ENCODE data around the gene DNAH12. TPM values are rescaled to one million over a fixed set of nuclear protein-coding genes. Genes with fewer than 3 reads are reported as not detected.
"Not testable (repeated sequence)": the region's sequence is repeated elsewhere in the genome, so short reads cannot be mapped to it uniquely, and the experiment has no call there.

DNAH12 gene
- total RNA-seq, 1 donor from 2014 or later: 0.23 TPM

- H3K36me3 Mint-ChIP-seq (ENCODE audit: low read depth, unreplicated experiment); H4K20me1 ChIP-seq (ENCODE audit: insufficient read depth, low read length); H3K27ac ChIP-seq (ENCODE audit: low read depth, low read length); H3K79me2 ChIP-seq (ENCODE audit: insufficient read depth, low read length); H3K27me3 Mint-ChIP-seq (ENCODE audit: low read depth, unreplicated experiment); FAIRE-seq; H3K4me3 ChIP-seq (ENCODE audit: insufficient read depth, low read depth, low read length); H3K9ac ChIP-seq (ENCODE audit: low read length); H3K9me3 Mint-ChIP-seq (ENCODE audit: unreplicated experiment); H3K4me2 ChIP-seq (ENCODE audit: low read length); H3K9me3 ChIP-seq (ENCODE audit: insufficient read depth, low read depth, low read length); DNase-seq (ENCODE audit: low read depth); H3K27me3 ChIP-seq (ENCODE audit: insufficient read depth, low read length); H3K4me3 Mint-ChIP-seq (ENCODE audit: unreplicated experiment); H2AFZ ChIP-seq (ENCODE audit: low read depth, low read length); H3K36me3 ChIP-seq (ENCODE audit: insufficient read depth, low read length); H3K4me1 ChIP-seq (ENCODE audit: insufficient read depth, low read length); H3K27ac Mint-ChIP-seq (ENCODE audit: unreplicated experiment): not testable (repeated sequence)
- H3K4me1 Mint-ChIP-seq (ENCODE audit: low read depth, unreplicated experiment): peaks cover 11% of the 10 kb centered on the region
These were observed 95.7 kb downstream of the DNAH12 start for GRCh38 chr3:57448489-57448888.

GRCh38 chr3:57446318-57446841 lies 97.8 kb downstream of the DNAH12 start:
- Histone ChIP-seq H3K4me3 (ENCODE audit: insufficient read depth, low read depth, low read length) (no peak overlapping the region), H3K36me3 (ENCODE audit: insufficient read depth, low read length) (no peaks in the 10 kb centered on the region), H3K27ac (ENCODE audit: low read depth, low read length) (no peak overlapping the region), H3K9ac (ENCODE audit: low read length) (no peak overlapping the region), H3K4me2 (ENCODE audit: low read length) (no peak overlapping the region), H4K20me1 (ENCODE audit: insufficient read depth, low read length) (no peaks in the 10 kb centered on the region), H3K4me1 (ENCODE audit: insufficient read depth, low read length) (peaks cover 8% of the 10 kb centered on the region), H2AFZ (ENCODE audit: low read depth, low read length) (no peak overlapping the region), H3K79me2 (ENCODE audit: insufficient read depth, low read length) (no peaks in the 10 kb centered on the region), H3K9me3 (ENCODE audit: insufficient read depth, low read depth, low read length) (no peaks in the 10 kb centered on the region), H3K27me3 (ENCODE audit: insufficient read depth, low read length) (no peaks in the 10 kb centered on the region)
- DNase-seq (ENCODE audit: low read depth) (peak; percentile 52), FAIRE-seq (no peak)
- Mint-ChIP-seq H3K36me3 (ENCODE audit: low read depth, unreplicated experiment) (no peaks in the 10 kb centered on the region), H3K27me3 (ENCODE audit: low read depth, unreplicated experiment) (no peaks in the 10 kb centered on the region), H3K9me3 (ENCODE audit: unreplicated experiment) (no peaks in the 10 kb centered on the region), H3K4me3 (ENCODE audit: unreplicated experiment) (no peak overlapping the region), H3K4me1 (ENCODE audit: low read depth, unreplicated experiment) (peaks cover 7% of the 10 kb centered on the region), H3K27ac (ENCODE audit: unreplicated experiment) (no peak overlapping the region)
- no peak for TF ChIP-seq EZH2 (IDR thresholded peaks at IDR 0.05; ENCODE audit: insufficient read depth, low read length)
- TF ChIP-seq, protein P1, sequence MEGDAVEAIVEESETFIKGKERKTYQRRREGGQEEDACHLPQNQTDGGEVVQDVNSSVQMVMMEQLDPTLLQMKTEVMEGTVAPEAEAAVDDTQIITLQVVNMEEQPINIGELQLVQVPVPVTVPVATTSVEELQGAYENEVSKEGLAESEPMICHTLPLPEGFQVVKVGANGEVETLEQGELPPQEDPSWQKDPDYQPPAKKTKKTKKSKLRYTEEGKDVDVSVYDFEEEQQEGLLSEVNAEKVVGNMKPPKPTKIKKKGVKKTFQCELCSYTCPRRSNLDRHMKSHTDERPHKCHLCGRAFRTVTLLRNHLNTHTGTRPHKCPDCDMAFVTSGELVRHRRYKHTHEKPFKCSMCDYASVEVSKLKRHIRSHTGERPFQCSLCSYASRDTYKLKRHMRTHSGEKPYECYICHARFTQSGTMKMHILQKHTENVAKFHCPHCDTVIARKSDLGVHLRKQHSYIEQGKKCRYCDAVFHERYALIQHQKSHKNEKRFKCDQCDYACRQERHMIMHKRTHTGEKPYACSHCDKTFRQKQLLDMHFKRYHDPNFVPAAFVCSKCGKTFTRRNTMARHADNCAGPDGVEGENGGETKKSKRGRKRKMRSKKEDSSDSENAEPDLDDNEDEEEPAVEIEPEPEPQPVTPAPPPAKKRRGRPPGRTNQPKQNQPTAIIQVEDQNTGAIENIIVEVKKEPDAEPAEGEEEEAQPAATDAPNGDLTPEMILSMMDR (IDR thresholded peaks at IDR 0.05; ENCODE audit: insufficient read depth, low read depth, low read length): no peak

- H3K4me2 ChIP-seq (ENCODE audit: low read length): no peak overlapping the region
- no peak overlapping the region for H3K4me3 Mint-ChIP-seq (ENCODE audit: unreplicated experiment)
- FAIRE-seq: no peak
- H2AFZ ChIP-seq (ENCODE audit: low read depth, low read length): no peak overlapping the region
- no peaks in the 10 kb centered on the region for H3K4me1 ChIP-seq (ENCODE audit: insufficient read depth, low read length)
- no peak overlapping the region for H3K4me3 ChIP-seq (ENCODE audit: insufficient read depth, low read depth, low read length)
- no peaks in the 10 kb centered on the region for H3K36me3 Mint-ChIP-seq (ENCODE audit: low read depth, unreplicated experiment)
- no peak overlapping the region for H3K27ac ChIP-seq (ENCODE audit: low read depth, low read length)
- no peaks in the 10 kb centered on the region for H3K36me3 ChIP-seq (ENCODE audit: insufficient read depth, low read length)
- H3K4me1 Mint-ChIP-seq (ENCODE audit: low read depth, unreplicated experiment): no peaks in the 10 kb centered on the region
- H3K27me3 ChIP-seq (ENCODE audit: insufficient read depth, low read length): no peaks in the 10 kb centered on the region
- H3K79me2 ChIP-seq (ENCODE audit: insufficient read depth, low read length): no peaks in the 10 kb centered on the region
- no peak for TF ChIP-seq EZH2 (IDR thresholded peaks at IDR 0.05; ENCODE audit: insufficient read depth, low read length)
- TF ChIP-seq, protein P1 (IDR thresholded peaks at IDR 0.05; ENCODE audit: insufficient read depth, low read depth, low read length): no peak
- H3K9me3 ChIP-seq (ENCODE audit: insufficient read depth, low read depth, low read length): no peaks in the 10 kb centered on the region
- no peaks in the 10 kb centered on the region for H4K20me1 ChIP-seq (ENCODE audit: insufficient read depth, low read length)
- H3K27ac Mint-ChIP-seq (ENCODE audit: unreplicated experiment): no peak overlapping the region
- no peak overlapping the region for H3K9ac ChIP-seq (ENCODE audit: low read length)
- H3K27me3 Mint-ChIP-seq (ENCODE audit: low read depth, unreplicated experiment): no peaks in the 10 kb centered on the region
- peaks cover 2% of the 10 kb centered on the region for H3K9me3 Mint-ChIP-seq (ENCODE audit: unreplicated experiment)
- DNase-seq (ENCODE audit: low read depth): no peak
These were observed 99.7 kb downstream of the DNAH12 start for GRCh38 chr3:57444469-57444868.

GRCh38 chr3:57440144-57440543 lies 104.0 kb downstream of the DNAH12 start:
- H3K4me3 ChIP-seq (ENCODE audit: insufficient read depth, low read depth, low read length); H3K4me1 Mint-ChIP-seq (ENCODE audit: low read depth, unreplicated experiment); H3K4me2 ChIP-seq (ENCODE audit: low read length); H3K27ac Mint-ChIP-seq (ENCODE audit: unreplicated experiment); DNase-seq (ENCODE audit: low read depth); H3K9me3 Mint-ChIP-seq (ENCODE audit: unreplicated experiment); H3K4me1 ChIP-seq (ENCODE audit: insufficient read depth, low read length); H3K79me2 ChIP-seq (ENCODE audit: insufficient read depth, low read length); H3K27me3 Mint-ChIP-seq (ENCODE audit: low read depth, unreplicated experiment); FAIRE-seq; H3K27ac ChIP-seq (ENCODE audit: low read depth, low read length); H4K20me1 ChIP-seq (ENCODE audit: insufficient read depth, low read length); H2AFZ ChIP-seq (ENCODE audit: low read depth, low read length); H3K9me3 ChIP-seq (ENCODE audit: insufficient read depth, low read depth, low read length); H3K4me3 Mint-ChIP-seq (ENCODE audit: unreplicated experiment); H3K36me3 ChIP-seq (ENCODE audit: insufficient read depth, low read length); H3K9ac ChIP-seq (ENCODE audit: low read length); H3K36me3 Mint-ChIP-seq (ENCODE audit: low read depth, unreplicated experiment); H3K27me3 ChIP-seq (ENCODE audit: insufficient read depth, low read length): not testable (repeated sequence)

- not testable (repeated sequence) for H4K20me1 ChIP-seq (ENCODE audit: insufficient read depth, low read length); H3K4me2 ChIP-seq (ENCODE audit: low read length); H3K27ac Mint-ChIP-seq (ENCODE audit: unreplicated experiment); H3K4me3 ChIP-seq (ENCODE audit: insufficient read depth, low read depth, low read length); DNase-seq (ENCODE audit: low read depth); H3K9me3 Mint-ChIP-seq (ENCODE audit: unreplicated experiment); H3K4me3 Mint-ChIP-seq (ENCODE audit: unreplicated experiment); H3K9me3 ChIP-seq (ENCODE audit: insufficient read depth, low read depth, low read length); H3K79me2 ChIP-seq (ENCODE audit: insufficient read depth, low read length); H3K4me1 ChIP-seq (ENCODE audit: insufficient read depth, low read length); H3K27me3 ChIP-seq (ENCODE audit: insufficient read depth, low read length); H3K36me3 Mint-ChIP-seq (ENCODE audit: low read depth, unreplicated experiment); H3K27me3 Mint-ChIP-seq (ENCODE audit: low read depth, unreplicated experiment); H3K4me1 Mint-ChIP-seq (ENCODE audit: low read depth, unreplicated experiment); FAIRE-seq; H2AFZ ChIP-seq (ENCODE audit: low read depth, low read length); H3K36me3 ChIP-seq (ENCODE audit: insufficient read depth, low read length); H3K27ac ChIP-seq (ENCODE audit: low read depth, low read length); H3K9ac ChIP-seq (ENCODE audit: low read length)
These were observed 105.7 kb downstream of the DNAH12 start for GRCh38 chr3:57438460-57438859.

Measured in astrocyte (in vitro differentiated cells and primary cell).